ENCODE measurements around the gene PHLDB2.

- no peak for TF ChIP-seq POLR2A (IDR thresholded peaks at IDR 0.05)
- TF ChIP-seq CTCF (IDR thresholded peaks at IDR 0.05): no peak
Observed at GRCh38 chr3:112011376-112011940, 152.4 kb downstream of the PHLDB2 start.

All from heart left ventricle (tissue), 13 donors.